Measurements from ENCODE around the gene NIT1. TPM values are rescaled to one million over a fixed set of nuclear protein-coding genes. Genes with fewer than 3 reads are reported as not detected.

The NIT1 gene
- total and polyA plus RNA-seq, 2 of the 13 experiments (the other 11 are each of a cell fraction or from before 2014, with no cell fraction given), result 22.7 to 31.0 TPM

DNA sequence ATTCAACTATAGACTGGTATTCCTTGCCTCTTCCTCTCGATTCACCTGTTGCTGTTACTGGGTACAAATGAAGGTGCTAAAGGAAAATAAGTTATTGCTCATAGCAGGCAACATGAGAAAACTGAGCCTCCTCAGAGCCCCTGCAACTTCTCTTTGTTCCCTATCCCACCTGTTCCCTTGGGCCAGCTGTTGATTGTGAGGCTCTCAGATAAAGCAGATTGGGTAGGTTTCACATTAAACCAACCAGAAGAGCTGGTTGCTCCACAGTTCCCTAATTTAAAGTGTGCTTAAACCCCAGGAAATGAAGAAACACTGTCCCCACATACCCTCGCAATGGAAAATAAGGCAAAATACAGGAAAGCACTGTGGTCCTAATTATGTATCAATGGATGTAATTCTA, 9.7 kb downstream of the NIT1 start:
- no TSS peak for BruUV-seq (replicated peaks)
- Histone ChIP-seq H2AFZ (ENCODE audit: low read length) (no peak overlapping the region), H3K4me3 (replicated peaks in 1 of 3; ENCODE audit: insufficient read depth in 1 of 3, low read depth in 2 of 3, low read length in 3 of 3) (no peak overlapping the region), H3K27me3 (ENCODE audit: control insufficient read depth in 1 of 2, insufficient read depth in 2 of 2, low read length in 2 of 2) (no peaks in the 10 kb centered on the region; a peak in 1 of 5 replicates), H3K79me2 (ENCODE audit: insufficient read depth, low read length) (peaks cover 31% of the 10 kb centered on the region), H3K9ac (ENCODE audit: insufficient read depth, low read depth, low read length) (no peak overlapping the region), H3K27ac (ENCODE audit: extremely low read length, insufficient read depth, low read length) (no peak overlapping the region), H3K9me3 (ENCODE audit: low read length) (no peaks in the 10 kb centered on the region), H3K36me3 (replicated peaks in 1 of 2; ENCODE audit: control insufficient read depth in 1 of 2, insufficient read depth in 2 of 2, low read length in 2 of 2) (peaks cover 14 to 48% of the 10 kb centered on the region in 2 experiments; a peak in 4 of 5 replicates), H3K4me1 (ENCODE audit: insufficient read depth, low read length) (peaks cover 20% of the 10 kb centered on the region), H3K4me2 (ENCODE audit: low read depth, low read length) (no peak overlapping the region), H4K20me1 (ENCODE audit: insufficient read depth, low read length) (no peaks in the 10 kb centered on the region)
- POLR2A ChIA-PET, result interaction anchor here (1.1 kb wide), 1 partner anchor 10 kb away, joined by 4 read pairs; the partner anchor contains the start of genes NIT1 and PFDN2
- DNase-seq (ENCODE audit: low spot score), result no peak
- CTCF ChIA-PET (ENCODE audit: low intra/inter-chr PET ratio, low total read pairs), result no interaction called here
- 90% methylated on average over 2 of the region's 2 CpGs for WGBS (ENCODE audit: low lambda C conversion rate)
- TF ChIP-seq NR2F1 (CRISPR knock-in tag; IDR thresholded peaks at IDR 0.05) (no peak), ZNF749 (CRISPR knock-in tag; IDR thresholded peaks at IDR 0.05; ENCODE audit: borderline replicate concordance) (no peak), ZNF337 (CRISPR knock-in tag; IDR thresholded peaks at IDR 0.05; ENCODE audit: borderline replicate concordance, low read depth) (no peak), ARNTL (CRISPR knock-in tag; IDR thresholded peaks at IDR 0.05) (no peak), ZMAT3 (CRISPR knock-in tag; conservative IDR thresholded peaks at IDR 0.05) (no peak), PTBP1 (IDR thresholded peaks at IDR 0.05; ENCODE audit: low read depth, low read length, poor library complexity, severe bottlenecking) (no peak), ZNF672 (CRISPR knock-in tag; IDR thresholded peaks at IDR 0.05) (no peak), RFXANK (CRISPR knock-in tag; IDR thresholded peaks at IDR 0.05) (no peak), ZNF660 (CRISPR knock-in tag; IDR thresholded peaks at IDR 0.05; ENCODE audit: borderline replicate concordance, low read depth) (no peak)
- TF ChIP-seq, protein P1, sequence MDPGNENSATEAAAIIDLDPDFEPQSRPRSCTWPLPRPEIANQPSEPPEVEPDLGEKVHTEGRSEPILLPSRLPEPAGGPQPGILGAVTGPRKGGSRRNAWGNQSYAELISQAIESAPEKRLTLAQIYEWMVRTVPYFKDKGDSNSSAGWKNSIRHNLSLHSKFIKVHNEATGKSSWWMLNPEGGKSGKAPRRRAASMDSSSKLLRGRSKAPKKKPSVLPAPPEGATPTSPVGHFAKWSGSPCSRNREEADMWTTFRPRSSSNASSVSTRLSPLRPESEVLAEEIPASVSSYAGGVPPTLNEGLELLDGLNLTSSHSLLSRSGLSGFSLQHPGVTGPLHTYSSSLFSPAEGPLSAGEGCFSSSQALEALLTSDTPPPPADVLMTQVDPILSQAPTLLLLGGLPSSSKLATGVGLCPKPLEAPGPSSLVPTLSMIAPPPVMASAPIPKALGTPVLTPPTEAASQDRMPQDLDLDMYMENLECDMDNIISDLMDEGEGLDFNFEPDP (CRISPR knock-in tag; conservative IDR thresholded peaks at IDR 0.05), result no peak
- ATAC-seq, result no peak
- intact Hi-C loops (cut with micrococcal nuclease; ENCODE audit: unreplicated experiment), result no loop called here
- FAIRE-seq, result no peak
- in situ Hi-C loops (cut with HindIII; ENCODE audit: extremely low pct_ligation_motif_present, low pct_unique_long_range_greater_than_20kb), result no loop called here
